ENCODE results near the gene SIX2. TPM values are rescaled to one million over a fixed set of nuclear protein-coding genes. Genes with fewer than 3 reads are reported as not detected.

Gene SIX2
- total RNA-seq, result not detected
- long read RNA-seq, partial matches to known transcripts, result 0 of 1 reads
- long read RNA-seq, other reads (novel, unspliced or antisense), result 0 of 1 reads

DNA sequence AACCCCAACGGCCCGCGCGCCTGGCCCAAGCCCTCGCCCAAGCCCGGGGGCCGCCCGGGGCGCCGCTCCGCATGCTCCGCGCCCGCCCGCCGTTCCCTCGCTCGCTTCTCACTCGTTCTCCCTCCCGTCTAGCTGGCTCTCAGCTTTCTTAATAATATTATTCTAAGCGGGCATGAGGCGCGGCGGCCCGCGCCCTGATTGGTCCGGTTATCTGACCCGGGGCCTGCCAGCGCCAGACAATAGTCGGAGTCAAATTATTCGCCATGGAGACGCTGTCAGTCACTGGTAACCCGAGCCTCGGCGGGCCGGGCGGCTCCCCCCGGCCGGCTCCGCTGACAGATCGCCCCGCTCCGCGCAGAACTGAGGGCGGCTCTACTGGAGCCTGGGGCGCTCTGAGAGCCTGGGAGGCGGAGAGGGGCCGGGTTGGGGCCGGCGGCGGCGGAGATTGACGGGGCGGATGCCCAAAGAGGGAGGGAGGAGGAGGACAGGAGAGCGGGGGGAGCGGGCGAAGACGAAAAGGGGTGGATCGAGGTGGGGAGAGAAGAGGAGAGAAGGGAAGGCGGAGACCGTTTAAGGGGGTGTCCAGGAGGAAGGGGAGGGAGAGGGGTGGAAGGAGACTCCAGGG is at the start of gene SIX2:
SIX2 (minus strand) TSS at position 150 of the 625 bp plus-strand sequence. CDS start 342 bp downstream, outside the sequence.
- Histone ChIP-seq H3K4me1 (peaks cover 41% of the 10 kb centered on the region), H3K27me3 (peaks cover 98% of the 10 kb centered on the region), H3K9me3 (no peaks in the 10 kb centered on the region), H3K27ac (no peak within 1 kb of the TSS), H3K4me3 (peak within 1 kb of the TSS; percentile 46), H3K36me3 (no peaks in the 10 kb centered on the region)
- TF ChIP-seq, protein P1, sequence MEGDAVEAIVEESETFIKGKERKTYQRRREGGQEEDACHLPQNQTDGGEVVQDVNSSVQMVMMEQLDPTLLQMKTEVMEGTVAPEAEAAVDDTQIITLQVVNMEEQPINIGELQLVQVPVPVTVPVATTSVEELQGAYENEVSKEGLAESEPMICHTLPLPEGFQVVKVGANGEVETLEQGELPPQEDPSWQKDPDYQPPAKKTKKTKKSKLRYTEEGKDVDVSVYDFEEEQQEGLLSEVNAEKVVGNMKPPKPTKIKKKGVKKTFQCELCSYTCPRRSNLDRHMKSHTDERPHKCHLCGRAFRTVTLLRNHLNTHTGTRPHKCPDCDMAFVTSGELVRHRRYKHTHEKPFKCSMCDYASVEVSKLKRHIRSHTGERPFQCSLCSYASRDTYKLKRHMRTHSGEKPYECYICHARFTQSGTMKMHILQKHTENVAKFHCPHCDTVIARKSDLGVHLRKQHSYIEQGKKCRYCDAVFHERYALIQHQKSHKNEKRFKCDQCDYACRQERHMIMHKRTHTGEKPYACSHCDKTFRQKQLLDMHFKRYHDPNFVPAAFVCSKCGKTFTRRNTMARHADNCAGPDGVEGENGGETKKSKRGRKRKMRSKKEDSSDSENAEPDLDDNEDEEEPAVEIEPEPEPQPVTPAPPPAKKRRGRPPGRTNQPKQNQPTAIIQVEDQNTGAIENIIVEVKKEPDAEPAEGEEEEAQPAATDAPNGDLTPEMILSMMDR (IDR thresholded peaks at IDR 0.05), result no peak
- ATAC-seq, result peak; percentile 92
- intact Hi-C loops (cut with DNase I), result no loop called here
- peak; percentile 94 for DNase-seq

DNA sequence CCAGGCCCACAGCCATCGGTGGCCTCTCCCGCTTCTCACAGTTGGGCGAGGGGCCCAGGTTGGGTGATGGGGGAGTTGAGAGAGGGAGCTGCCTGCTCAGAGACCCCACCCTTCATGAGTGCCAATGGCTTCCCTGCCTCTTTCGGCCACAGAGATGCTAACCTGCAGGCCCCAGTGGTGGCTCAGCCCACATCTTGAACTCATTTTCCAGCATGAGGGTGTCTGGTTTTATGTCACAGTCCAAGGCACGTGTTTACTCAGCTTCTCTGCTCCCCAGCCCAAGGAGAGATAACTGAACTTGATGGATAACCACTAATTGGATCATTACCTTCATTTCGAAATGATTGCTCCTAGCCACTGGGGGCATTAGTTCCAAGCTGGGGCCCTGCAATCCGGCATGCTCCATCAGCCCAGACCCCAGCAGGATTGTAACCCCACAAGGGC is 45.9 kb upstream of the SIX2 start:
- no peak for ATAC-seq

DNA sequence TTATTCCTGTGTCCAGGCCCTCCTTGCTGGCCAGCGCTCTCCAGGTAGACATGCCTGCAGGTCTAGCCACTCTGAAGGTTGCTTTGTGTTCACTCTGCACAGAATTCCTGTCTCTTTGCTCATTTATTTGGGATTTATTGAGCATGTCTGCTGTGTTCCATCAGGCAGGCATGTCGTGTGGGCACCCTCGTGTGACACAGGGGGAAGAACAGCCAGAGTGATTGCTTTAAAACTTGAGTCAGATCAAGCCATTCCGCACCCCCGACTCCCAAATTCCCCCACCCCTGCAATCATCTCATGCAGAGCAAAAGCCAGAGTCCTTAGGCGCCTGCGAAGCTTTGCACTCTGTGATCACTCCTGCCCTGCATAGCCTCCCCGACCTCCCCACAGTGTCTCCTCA is 44.7 kb upstream of the SIX2 start:
- Histone ChIP-seq H3K4me1 (no peaks in the 10 kb centered on the region), H3K36me3 (no peaks in the 10 kb centered on the region), H3K4me3 (no peak overlapping the region), H3K27ac (no peak overlapping the region), H3K27me3 (no peaks in the 10 kb centered on the region), H3K9me3 (no peaks in the 10 kb centered on the region)
- DNase-seq (no peak), ATAC-seq (no peak)
- TF ChIP-seq, protein P1 (IDR thresholded peaks at IDR 0.05), result no peak
- intact Hi-C loops (cut with DNase I), result no loop called here

More for the DNA sequence above, 45.9 kb upstream of the SIX2 start:
- Histone ChIP-seq H3K4me3 (no peak overlapping the region), H3K36me3 (no peaks in the 10 kb centered on the region), H3K4me1 (no peaks in the 10 kb centered on the region), H3K9me3 (no peaks in the 10 kb centered on the region), H3K27me3 (no peaks in the 10 kb centered on the region), H3K27ac (no peak overlapping the region)
- TF ChIP-seq, protein P1 (IDR thresholded peaks at IDR 0.05), result no peak
- DNase-seq, result no peak
- intact Hi-C loops (cut with DNase I), result no loop called here

DNA sequence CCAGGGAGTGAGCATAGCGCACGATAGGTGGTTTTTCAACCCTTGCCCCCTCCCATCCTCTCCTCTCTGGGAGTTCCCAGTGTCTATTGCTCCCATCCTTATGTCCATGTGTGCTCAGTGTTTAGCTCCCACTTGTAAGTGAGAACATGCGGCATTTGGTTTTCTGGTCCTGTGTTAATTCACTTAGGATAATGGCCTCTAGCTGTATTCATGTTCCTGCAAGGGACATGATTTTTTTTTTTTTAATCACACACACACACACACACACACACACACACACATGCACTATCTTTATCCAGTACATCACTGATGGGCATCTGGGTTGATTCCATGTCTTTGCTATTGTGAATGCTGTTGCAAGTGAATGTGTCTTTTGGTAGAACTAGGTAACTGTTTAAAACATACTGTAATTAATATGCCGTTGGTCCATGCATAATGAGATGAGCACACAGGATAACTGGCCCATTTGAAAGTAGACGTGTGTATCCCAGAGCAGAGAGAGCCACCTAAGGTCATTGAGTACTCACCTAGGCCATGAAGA is 43.2 kb upstream of the SIX2 start:
- intact Hi-C loops (cut with DNase I), result no loop called here
- no peaks in the 10 kb centered on the region for H3K36me3 ChIP-seq
- ATAC-seq (no peak), DNase-seq (no peak)
- TF ChIP-seq, protein P1 (IDR thresholded peaks at IDR 0.05), result no peak
- no peak overlapping the region for H3K4me3 ChIP-seq
- H3K9me3 ChIP-seq, result no peaks in the 10 kb centered on the region
- H3K27me3 ChIP-seq, result no peaks in the 10 kb centered on the region
- no peak overlapping the region for H3K27ac ChIP-seq
- no peaks in the 10 kb centered on the region for H3K4me1 ChIP-seq

DNA sequence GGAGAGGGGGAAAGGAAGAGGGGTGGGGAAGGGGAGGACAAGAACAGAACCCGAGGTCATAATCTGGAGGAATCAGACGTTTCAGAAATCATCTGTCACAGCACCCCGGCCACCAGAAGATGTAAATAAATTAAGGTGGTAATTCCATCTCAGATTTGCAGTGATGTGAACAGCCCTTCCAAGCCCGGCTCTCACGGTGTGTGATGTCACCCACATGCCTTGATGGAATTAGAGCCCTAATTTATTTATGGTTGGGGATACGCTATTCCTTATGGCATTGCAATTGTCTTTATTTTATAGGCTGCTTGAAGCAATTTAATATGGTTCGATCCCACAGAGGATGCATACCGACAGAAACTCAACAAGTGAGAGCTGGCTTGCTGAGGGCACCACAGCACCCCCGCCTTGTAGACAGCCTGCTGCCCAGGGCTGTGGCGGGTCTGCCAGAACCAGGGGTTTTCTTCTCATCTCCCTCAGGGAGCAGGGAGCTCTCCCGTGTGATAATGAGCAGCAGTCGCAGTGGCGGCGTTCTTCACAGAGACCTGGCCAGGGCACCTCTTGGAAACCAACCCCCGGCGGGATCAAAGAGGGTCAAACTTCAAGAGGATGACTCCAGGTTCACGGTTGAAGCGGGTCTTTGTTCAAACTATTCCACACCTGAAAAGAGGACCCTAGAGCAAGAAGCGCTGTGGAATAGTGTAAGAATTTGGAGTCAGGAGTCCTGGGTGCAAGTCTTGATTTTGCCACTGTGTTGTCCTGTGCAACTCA is 40.5 kb upstream of the SIX2 start:
- H3K27ac ChIP-seq, result no peak overlapping the region
- no peaks in the 10 kb centered on the region for H3K4me1 ChIP-seq
- H3K27me3 ChIP-seq, result no peaks in the 10 kb centered on the region
- no peaks in the 10 kb centered on the region for H3K36me3 ChIP-seq
- TF ChIP-seq, protein P1 (IDR thresholded peaks at IDR 0.05), result no peak
- H3K9me3 ChIP-seq, result no peaks in the 10 kb centered on the region
- DNase-seq, result no peak
- ATAC-seq, result no peak
- no peak overlapping the region for H3K4me3 ChIP-seq
- intact Hi-C loops (cut with DNase I), result no loop called here

Data from upper lobe of right lung (tissue), 1 donor.